Measurements from ENCODE around the gene OBP2B.
A peak's percentile ranks its signal among the peaks of the same experiment; 100 is the strongest.
"Not testable (repeated sequence)": the region's sequence is repeated elsewhere in the genome, so short reads cannot be mapped to it uniquely, and the experiment has no call there.

The OBP2B gene, protein sequence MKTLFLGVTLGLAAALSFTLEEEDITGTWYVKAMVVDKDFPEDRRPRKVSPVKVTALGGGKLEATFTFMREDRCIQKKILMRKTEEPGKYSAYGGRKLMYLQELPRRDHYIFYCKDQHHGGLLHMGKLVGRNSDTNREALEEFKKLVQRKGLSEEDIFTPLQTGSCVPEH

DNA sequence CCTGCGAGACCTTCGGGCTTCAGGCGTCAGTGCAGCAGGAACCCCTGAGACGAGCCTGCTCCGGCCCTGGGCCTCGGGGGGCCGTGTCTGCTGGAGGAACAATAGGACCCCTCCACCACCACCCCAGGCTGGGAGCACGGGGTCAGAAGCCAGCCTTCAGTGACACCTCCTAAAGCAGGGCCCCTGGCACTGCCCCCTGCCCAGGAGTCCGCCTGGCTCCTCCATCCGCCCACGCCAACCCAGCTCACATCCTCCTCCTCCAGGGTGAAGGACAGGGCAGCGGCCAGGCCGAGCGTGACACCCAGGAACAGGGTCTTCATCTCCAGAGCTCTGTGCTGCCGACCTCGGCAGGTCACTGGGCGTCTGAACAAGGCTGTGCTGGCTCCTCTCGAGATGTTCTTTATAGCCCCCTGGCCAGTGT is at the start of gene OBP2B:
TSS of gene OBP2B (minus strand) at position 371 of the 421 bp plus-strand sequence. CDS start at position 320, 51 bp downstream.
- not testable (repeated sequence) for DNase-seq (ENCODE audit: low spot score)

DNA sequence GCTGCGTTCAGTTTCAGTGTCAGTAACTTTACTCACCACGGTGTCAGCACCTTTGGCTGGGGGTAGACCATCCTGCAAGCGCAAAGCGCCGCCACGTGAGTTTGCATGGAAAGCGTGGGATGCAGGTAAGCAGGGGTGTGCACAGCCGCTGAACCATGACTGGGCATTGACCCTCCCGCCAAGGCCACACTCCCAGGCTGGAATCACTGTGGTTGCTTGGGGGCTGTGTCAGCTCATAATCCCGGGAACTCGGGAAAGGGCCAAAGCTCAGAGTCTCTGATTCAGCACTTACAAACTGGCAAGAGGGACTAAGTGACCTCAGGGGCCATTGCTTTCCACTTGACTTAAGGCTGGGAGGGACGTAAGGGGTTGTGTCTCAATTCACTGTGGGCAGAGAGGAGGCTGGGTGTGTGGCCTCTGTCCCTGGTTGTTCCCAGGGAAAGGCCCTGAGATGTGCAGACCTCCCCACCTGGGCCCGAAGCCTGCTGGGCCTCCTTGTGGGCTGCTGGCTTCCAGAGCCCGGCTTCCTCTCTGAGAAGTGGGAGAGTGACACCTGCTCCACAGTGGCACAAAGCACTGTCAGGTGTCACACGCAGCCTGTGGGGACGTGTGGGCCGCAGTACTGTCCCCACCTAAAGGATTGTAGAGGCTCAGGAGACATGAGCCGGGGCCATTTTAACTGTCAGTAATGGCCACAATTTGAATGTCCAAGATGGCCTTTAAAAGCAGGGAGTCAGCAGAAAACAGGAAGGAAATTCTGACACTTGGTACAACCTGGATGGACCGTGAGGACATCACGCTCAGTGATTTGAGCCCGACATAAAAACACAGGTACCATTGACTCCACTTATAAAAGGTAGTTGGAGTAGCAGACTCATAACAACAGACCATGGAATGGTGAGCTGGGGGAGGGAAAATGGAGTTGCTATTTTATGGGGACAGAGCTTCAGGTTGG is 49.3 kb upstream of the OBP2B start:
- no peak for DNase-seq (ENCODE audit: low spot score)

DNA sequence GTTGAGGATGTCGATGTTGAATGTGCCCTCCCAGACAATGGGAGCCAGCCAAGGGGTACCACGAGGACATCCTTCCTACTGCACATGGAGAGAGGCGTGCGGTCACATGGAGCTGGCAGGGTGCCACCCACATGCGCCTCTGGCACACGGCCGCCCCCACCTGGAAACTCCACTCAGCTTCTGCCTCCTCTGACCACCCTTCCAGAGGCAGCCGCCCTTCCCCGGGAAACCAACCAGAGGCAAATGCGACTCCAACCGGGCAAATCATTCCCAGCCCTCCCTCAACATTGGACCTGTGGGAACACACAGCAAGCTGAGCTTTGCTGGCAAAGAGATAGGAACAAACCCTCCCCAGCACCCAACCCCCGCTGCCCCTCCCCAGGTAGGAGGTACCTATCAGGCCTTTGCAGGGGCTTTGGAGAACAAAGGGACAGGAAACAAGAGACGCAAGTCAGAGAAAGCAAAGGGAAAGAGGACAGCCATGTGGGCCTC is 48.5 kb upstream of the OBP2B start:
- DNase-seq (ENCODE audit: low spot score) = no peak

DNA sequence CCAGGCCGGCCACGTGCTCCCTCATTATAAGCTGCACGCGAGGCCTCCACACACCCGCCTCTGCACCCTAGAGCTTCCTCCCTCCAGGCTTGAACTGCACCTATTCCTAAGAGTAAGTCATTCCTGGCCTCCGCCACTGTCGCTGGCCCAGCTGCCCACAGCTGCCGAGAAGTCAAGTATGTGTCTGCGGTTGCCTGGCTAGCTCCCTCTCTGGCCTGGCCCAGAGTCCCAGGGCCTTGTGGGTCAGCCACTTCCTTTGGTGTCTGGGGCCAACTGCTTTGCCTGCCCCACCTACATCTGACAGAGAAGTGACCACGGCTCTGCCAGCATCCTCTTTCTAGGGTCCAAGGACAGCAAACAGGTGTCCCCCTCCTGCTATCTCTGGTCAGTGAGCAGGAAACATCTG is 47.6 kb upstream of the OBP2B start:
- no peak for DNase-seq (ENCODE audit: low spot score)

DNA sequence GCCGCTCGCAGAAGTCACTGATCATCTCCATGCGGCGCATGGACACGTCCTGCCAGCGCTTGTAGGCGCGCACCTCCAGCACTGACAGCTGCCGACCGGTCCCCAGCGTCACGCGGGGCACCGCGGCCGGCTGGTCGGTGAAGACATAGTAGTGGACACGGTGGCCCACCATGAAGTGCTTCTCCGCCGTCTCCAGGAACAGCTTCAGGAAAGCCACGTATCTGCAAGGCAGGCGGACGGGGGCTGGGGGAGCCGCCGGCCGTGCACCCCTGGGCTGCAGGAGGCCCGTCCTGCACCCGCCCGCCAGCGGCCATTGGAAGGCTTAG is 47.0 kb upstream of the OBP2B start:
- DNase-seq (ENCODE audit: low spot score) = no peak

DNA sequence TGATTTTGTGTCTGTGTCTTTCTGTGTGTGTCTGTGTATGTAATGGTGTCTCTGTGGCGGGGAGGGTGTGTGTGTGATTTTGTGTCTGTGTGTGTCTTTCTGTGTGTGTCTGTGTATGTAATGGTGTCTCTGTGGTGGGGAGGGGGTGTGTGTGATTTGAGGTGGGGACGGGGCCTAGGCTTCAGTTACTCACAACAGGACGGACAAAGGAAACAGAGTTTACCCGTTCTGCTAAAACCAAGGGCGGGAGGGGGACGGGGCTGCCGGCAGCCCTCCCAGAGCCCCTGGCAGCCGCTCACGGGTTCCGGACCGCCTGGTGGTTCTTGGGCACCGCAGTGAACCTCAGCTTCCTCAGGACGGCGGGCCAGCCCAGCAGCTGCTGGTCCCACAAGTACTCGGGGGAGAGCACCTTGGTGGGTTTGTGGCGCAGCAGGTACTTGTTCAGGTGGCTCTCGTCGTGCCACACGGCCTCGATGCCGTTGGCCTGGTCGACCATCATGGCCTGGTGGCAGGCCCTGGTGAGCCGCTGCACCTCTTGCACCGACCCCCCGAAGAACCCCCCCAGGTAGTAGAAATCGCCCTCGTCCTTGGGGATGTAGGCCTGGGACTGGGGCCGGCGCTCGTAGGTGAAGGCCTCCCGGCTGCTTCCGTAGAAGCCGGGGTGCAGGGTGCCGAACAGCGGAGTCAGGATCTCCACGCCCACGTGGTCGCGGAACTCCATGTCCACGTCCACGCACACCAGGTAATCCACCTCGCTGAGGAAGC is 46.5 kb upstream of the OBP2B start:
- no peak for DNase-seq (ENCODE audit: low spot score)

GRCh38 chr9:133254471-133254870 is 45.4 kb upstream of the OBP2B start:
- no peak for DNase-seq (ENCODE audit: low spot score)

GRCh38 chr9:133253268-133253667 is 44.2 kb upstream of the OBP2B start:
- DNase-seq (ENCODE audit: low spot score) = no peak

DNA sequence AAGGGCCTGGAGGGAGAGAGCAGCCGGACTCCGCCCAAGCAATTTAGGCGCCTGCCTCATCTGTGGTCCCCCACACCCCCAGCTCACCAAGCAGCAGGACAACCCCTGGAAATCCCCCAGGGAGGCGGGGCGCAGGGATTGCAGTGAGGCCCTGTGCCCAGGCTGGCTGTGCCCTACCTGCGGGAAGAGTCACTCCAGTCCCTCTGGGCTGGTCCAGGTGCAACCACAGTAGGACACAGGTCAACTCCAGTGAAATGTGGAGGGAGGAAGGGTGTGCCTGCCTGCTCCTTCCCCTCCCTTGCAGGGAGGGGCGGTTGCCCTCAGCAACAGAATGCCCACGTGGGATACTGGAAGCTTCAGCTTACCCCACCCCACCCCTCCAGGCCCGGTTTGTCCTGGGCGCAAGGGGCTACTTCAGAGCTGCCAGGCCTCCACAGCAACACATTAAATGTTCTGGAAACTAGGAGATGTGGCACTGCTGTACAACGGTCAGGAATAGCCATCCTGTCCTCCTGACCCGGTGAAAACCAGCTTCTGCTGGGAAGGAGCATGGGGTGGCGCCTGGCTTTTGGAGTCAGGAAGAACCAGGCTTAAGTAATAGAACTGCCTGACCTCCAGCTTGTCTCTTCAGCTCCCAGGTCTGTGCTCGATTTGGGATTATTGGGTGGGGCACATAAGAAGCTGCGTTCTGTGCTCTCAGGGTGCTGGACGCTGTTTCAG is 43.4 kb upstream of the OBP2B start:
- no peak for DNase-seq (ENCODE audit: low spot score)

DNA sequence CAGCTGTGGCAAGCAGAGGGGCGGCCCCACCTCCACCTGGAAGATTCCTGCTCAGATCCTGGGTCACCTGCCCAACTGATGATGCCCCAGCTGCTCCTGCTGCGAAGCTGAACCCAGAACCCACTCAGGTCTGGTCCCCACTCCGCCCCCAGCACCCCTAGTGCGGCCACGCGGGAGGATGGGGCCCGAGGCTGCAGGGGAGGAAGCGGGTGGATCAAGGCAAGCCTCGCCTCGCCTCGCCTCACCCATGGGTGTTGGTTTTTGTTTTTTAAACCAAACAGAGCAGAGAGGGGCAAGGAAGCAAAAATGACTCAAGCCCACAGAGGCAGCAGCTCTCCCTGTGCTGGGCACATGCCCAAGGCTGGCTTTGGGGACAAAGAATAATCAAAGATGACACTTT is 42.7 kb upstream of the OBP2B start:
- no peak for DNase-seq (ENCODE audit: low spot score)

DNA sequence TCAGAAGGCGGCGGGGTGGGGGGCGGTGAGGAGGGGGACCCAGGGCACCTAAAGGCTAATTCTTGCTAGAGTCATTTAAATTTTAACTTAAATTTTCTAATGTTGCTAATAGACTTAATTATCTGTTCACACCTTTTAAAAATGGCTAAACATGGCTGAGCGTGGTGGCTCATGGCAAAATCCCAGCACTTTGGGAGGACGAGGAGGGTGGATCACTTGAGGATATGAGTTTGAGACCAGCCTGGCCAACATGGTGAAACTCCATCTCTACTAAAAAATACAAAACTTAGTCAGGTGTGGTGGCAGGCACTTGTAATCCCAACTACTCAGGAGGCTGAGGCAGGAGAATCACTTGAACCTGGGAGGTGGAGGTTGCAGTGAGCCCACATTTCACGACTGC is 42.2 kb upstream of the OBP2B start:
- not testable (repeated sequence) for DNase-seq (ENCODE audit: low spot score)

GRCh38 chr9:133250741-133251170 is 41.7 kb upstream of the OBP2B start:
- no peak for DNase-seq (ENCODE audit: low spot score)

DNA sequence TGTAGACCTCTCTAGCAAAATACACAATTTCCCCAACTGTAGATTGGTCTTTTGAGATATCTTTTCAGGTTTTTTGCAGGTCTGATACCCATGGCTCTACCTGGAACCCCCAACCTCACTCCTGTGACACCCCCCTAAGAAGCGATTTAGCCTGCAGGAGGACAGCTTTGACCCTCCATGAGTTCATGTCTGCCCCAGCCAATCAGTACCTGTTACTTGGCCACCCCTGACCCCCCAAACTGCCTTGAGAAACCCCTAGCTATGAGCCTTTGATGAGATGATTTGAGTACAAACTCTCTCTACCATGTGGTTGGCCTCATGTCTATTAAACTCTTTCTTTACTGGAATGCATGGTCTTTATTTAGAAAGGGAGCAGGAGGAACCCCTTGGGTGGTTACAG is 40.3 kb upstream of the OBP2B start:
- DNase-seq (ENCODE audit: low spot score) = no peak

GRCh38 chr9:133248726-133249295 is 39.8 kb upstream of the OBP2B start:
- no peak for DNase-seq (ENCODE audit: low spot score)

DNA sequence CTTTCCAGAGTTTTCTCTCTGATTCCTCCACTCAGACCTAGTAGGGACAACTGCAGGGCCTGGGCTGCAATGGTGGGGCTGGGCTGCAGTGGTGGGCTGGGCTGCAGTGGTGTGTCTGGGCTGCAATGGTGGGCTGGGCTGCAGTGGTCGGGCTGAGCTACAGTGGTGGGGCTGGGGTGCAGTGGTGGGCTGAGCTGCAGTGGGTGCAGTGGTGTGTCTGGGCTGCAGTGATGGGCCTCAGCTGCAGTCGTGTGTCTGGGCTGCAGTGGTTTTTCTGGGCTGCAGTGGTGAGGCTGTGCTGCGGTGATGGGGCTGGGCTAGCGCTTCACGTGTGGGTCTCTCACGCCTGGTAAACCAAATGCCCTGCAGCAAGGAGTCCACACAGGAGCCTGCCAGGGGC is 38.6 kb upstream of the OBP2B start:
- no peak for DNase-seq (ENCODE audit: low spot score)

- DNase-seq (ENCODE audit: low spot score) = no peak
Measured at GRCh38 chr9:133246991-133247390, 37.9 kb upstream of the OBP2B start.

- no peak for DNase-seq (ENCODE audit: low spot score)
Measured at GRCh38 chr9:133246562-133246961, 37.5 kb upstream of the OBP2B start.

DNA sequence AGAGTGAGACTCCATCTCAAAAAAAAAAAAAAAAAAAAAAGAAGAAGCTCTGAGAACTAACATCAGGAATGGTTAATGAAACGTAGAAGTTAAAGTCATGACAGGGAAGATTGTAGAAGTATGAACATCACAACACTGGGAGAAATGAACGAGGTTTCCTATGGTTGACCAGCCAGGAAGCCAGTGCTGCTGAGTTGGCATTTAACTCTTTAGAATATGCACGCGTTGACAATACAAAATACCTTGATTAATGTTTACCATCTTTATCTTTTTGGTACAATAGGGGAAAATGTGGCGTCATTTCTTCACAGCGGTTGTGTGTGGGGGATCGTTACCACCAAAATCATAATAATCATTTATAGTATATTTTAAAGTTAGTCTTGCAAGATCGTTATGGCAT is 33.9 kb upstream of the OBP2B start:
- no peak for DNase-seq (ENCODE audit: low spot score)

DNA sequence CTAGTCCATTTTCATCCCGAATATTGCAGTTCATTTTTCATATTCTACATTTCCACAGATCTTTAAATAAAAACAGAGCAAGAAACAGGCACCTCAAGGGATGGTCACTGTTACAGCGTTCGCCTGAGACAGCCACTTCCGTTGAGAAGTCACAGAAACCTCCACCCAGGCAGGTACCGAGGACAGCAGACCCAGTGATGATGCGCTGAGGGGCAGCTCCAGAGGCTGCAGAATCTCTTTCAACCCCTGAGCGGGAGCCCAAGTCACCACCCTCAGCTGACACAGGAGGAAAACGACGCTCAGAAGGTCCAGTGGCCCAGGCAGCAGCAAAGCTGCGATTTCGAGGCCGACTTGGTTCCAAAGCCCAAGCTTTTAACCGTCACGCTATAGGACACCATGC is 33.2 kb upstream of the OBP2B start:
- DNase-seq (ENCODE audit: low spot score) = no peak

DNA sequence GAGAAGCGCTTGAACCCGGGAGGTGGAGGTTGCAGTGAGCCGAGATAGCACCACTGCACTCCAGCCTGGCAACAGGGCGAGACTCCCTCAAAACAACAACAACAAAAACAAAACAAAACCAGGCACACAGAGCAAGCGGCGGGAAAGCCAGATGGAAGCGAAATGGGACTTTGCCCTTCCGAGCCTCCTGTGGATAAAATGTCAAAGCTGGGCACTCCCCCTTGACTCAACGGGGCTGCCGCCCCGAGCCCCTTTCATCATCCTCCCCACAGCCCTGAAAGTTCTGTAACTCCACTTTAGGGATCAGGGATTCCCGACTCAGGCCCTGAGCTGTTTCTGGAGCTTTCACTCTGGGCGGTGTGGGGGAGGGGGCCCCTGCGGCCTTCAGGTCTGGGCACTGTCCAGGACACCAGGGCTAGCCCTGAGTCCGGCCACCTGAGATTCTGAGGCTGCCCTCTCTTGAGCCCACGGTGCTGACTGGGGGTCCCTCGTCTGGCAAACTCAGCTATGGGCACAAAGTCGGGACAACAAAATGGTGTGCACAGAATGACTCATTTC is 30.6 kb upstream of the OBP2B start:
- no peak for DNase-seq (ENCODE audit: low spot score)

DNA sequence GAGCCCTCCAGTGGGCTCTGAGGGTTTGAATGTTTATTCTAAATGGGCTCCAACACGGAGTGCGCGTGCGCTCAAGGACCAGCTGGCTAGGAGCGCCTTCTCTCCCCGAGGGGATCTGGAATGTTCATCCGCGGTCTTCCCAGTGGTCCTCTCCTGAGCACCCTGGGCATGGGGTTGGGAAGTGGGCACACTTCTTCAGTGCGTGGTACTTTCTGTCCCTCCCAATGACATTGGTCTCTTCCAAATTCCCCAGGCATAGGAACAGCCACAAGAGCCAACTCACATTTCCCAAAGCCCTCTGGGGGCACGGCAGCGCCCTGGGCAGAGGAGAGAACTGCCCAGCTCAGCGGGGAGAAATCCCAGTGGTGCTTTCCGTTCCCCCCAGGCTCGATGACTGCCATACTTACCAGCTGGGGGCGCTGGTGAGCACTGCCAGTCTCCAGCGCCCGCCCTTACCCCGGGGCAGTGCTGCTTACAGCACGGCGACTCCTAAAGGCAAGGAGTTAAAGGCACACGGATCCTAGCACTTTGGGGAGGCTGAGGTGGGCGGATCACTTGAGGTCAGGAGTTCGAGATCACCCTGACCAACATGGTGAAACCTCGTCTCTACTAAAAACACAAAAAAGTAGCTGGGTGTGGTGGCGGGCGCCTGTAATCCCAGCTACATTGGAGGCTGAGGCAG is 29.9 kb upstream of the OBP2B start:
- peak; percentile 88 for DNase-seq (ENCODE audit: low spot score)
